ENCODE data around the gene GRIN1.

DNA sequence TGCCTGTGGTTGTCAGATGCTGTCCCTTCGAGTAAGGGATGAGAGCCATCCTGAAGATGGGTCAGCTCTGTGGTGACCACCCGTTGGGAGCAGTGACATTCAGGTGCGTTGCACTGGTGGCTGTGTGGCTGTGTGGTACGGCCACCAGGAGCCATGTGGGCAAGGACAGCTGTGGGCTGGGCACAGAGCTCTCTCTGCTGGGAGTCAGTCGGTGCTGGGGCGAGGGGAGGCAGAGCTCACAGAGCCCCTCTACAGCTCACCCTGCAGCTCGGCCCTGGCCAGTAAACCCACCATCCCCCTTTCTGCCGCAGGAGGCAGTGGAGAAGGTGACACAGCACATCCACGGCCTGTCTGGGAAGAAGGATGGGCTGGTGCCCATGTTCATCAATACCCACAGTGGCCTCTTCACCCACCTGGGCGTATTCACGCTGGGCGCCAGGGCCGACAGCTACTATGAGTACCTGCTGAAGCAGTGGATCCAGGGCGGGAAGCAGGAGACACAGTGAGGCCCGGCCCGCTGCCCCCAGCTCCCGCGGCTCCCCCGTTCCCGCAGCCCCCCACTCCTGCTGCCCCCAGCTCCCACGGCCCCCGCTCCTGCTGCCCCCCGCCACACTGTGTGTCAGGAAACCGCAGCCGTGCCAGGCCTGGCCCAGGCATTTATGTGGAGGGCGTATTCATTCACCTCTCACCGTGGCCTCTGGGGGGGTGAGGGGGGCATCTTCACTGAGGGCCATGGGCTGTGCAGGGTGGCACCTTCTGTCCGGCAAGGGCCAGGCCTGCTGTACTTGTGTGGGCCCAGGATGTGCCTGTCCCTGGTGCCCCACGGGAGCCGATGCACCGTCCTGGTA is 32.9 kb upstream of the GRIN1 start:
- TF ChIP-seq ZNF384 (IDR thresholded peaks at IDR 0.05) (no peak), SP1 (IDR thresholded peaks at IDR 0.05) (no peak), CTBP1 (IDR thresholded peaks at IDR 0.05; ENCODE audit: borderline replicate concordance) (no peak), ELF4 (IDR thresholded peaks at IDR 0.05) (no peak), FOXA1 (IDR thresholded peaks at IDR 0.05) (no peak), TARDBP (IDR thresholded peaks at IDR 0.05) (no peak), FOXM1 (IDR thresholded peaks at IDR 0.05; ENCODE audit: borderline replicate concordance) (no peak), FOXK2 (IDR thresholded peaks at IDR 0.05) (no peak), BHLHE40 (IDR thresholded peaks at IDR 0.05; ENCODE audit: borderline replicate concordance) (no peak), SUZ12 (IDR thresholded peaks at IDR 0.05) (no peak), HDGF (IDR thresholded peaks at IDR 0.05; ENCODE audit: borderline replicate concordance) (no peak), L3MBTL2 (conservative IDR thresholded peaks at IDR 0.05) (no peak), LEF1 (IDR thresholded peaks at IDR 0.05; ENCODE audit: borderline replicate concordance) (no peak)
